ENCODE measurements around the gene DSCAML1.

Gene DSCAML1

GRCh38 chr11:117805045-117805444 is 8.0 kb upstream of the DSCAML1 start:
- H3K9me3 Mint-ChIP-seq, result no peaks in the 10 kb centered on the region
- peaks cover 14% of the 10 kb centered on the region for H3K27me3 Mint-ChIP-seq (ENCODE audit: low read depth)
- H3K4me1 Mint-ChIP-seq (ENCODE audit: low read depth), result peaks cover 11% of the 10 kb centered on the region
- no peak overlapping the region for H3K4me3 Mint-ChIP-seq
- H3K27ac Mint-ChIP-seq, result no peak overlapping the region
- no peak for DNase-seq (ENCODE audit: low spot score)
- H3K36me3 Mint-ChIP-seq (ENCODE audit: low read depth), result no peaks in the 10 kb centered on the region

GRCh38 chr11:117803896-117804295 is 6.9 kb upstream of the DSCAML1 start:
- Mint-ChIP-seq H3K4me3 (no peak overlapping the region), H3K9me3 (no peaks in the 10 kb centered on the region), H3K27ac (no peak overlapping the region), H3K27me3 (ENCODE audit: low read depth) (peaks cover 22% of the 10 kb centered on the region), H3K4me1 (ENCODE audit: low read depth) (peaks cover 4% of the 10 kb centered on the region), H3K36me3 (ENCODE audit: low read depth) (no peaks in the 10 kb centered on the region)
- no peak for DNase-seq (ENCODE audit: low spot score)

- H3K9me3 Mint-ChIP-seq, result no peaks in the 10 kb centered on the region
- H3K36me3 Mint-ChIP-seq (ENCODE audit: low read depth), result no peaks in the 10 kb centered on the region
- H3K27ac Mint-ChIP-seq, result no peak overlapping the region
- no peak for DNase-seq (ENCODE audit: low spot score)
- H3K4me3 Mint-ChIP-seq, result no peak overlapping the region
- H3K27me3 Mint-ChIP-seq (ENCODE audit: low read depth), result peaks cover 51% of the 10 kb centered on the region
- H3K4me1 Mint-ChIP-seq (ENCODE audit: low read depth), result no peaks in the 10 kb centered on the region
These were observed 2.6 kb upstream of the DSCAML1 start for GRCh38 chr11:117799634-117800033.

GRCh38 chr11:117796456-117796871 is 552 bp downstream of the DSCAML1 start:
- peaks cover 59% of the 10 kb centered on the region for H3K27me3 Mint-ChIP-seq (ENCODE audit: low read depth)
- H3K27ac Mint-ChIP-seq, result no peak overlapping the region
- H3K4me3 Mint-ChIP-seq, result no peak overlapping the region
- no peaks in the 10 kb centered on the region for H3K36me3 Mint-ChIP-seq (ENCODE audit: low read depth)
- H3K4me1 Mint-ChIP-seq (ENCODE audit: low read depth), result no peaks in the 10 kb centered on the region
- H3K9me3 Mint-ChIP-seq, result no peaks in the 10 kb centered on the region
- no peak for DNase-seq (ENCODE audit: low spot score)

GRCh38 chr11:117795638-117796455 is 1.2 kb downstream of the DSCAML1 start:
- no peak overlapping the region for H3K27ac Mint-ChIP-seq
- no peaks in the 10 kb centered on the region for H3K36me3 Mint-ChIP-seq (ENCODE audit: low read depth)
- H3K4me1 Mint-ChIP-seq (ENCODE audit: low read depth), result no peaks in the 10 kb centered on the region
- no peaks in the 10 kb centered on the region for H3K9me3 Mint-ChIP-seq
- no peak for DNase-seq (ENCODE audit: low spot score)
- H3K27me3 Mint-ChIP-seq (ENCODE audit: low read depth), result peaks cover 62% of the 10 kb centered on the region
- no peak overlapping the region for H3K4me3 Mint-ChIP-seq

DNA sequence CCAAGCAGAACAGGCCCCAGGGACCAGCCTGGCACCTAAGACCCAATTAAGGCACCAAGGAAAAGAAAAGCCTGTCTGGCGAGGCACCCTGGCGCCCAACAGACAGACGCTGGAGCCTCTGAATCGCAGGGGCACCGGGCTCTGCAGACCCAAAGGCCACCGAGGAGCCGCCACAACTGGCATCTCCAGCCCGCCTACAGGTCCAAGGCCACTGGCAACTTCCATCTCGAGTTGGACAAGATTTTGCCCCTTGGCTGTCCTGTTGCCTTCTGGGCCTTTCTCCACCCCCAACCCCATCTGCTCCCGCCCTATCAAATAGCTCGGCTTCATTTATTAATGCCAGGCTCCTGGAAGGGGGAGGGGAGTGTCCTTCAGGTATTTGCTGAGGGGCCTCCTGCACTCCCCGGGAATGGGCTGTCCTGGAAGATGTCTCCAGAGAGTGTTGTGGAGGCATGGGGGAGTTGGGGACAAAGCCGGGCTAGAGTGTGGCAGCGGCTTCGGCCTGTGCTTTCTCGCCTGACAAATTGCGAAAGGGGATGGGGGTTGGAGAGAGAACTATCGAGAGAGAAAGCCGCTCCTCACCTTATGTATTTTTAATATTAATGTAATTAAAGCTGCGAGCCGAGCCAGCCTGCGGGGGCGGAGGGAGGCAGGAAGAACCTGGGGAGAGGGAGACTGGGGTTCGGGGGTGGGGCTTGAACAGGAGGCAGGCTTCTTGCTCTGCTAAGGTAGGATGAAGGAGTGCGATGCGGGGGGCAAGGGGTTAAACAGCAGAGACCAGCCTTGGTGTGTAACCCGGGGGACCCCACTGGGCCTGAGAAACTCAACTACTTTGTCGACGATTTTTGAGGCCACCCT is 2.0 kb downstream of the DSCAML1 start:
- no peaks in the 10 kb centered on the region for H3K36me3 Mint-ChIP-seq (ENCODE audit: low read depth)
- H3K4me3 Mint-ChIP-seq, result no peak overlapping the region
- H3K27me3 Mint-ChIP-seq (ENCODE audit: low read depth), result peaks cover 61% of the 10 kb centered on the region

GRCh38 chr11:117794135-117794534 is 2.9 kb downstream of the DSCAML1 start:
- no peaks in the 10 kb centered on the region for H3K9me3 Mint-ChIP-seq
- peaks cover 53% of the 10 kb centered on the region for H3K27me3 Mint-ChIP-seq (ENCODE audit: low read depth)

More for the DNA sequence above, 2.0 kb downstream of the DSCAML1 start:
- no peak overlapping the region for H3K27ac Mint-ChIP-seq
- no peak for DNase-seq (ENCODE audit: low spot score)
- H3K4me1 Mint-ChIP-seq (ENCODE audit: low read depth), result no peaks in the 10 kb centered on the region
- H3K9me3 Mint-ChIP-seq, result no peaks in the 10 kb centered on the region

DNA sequence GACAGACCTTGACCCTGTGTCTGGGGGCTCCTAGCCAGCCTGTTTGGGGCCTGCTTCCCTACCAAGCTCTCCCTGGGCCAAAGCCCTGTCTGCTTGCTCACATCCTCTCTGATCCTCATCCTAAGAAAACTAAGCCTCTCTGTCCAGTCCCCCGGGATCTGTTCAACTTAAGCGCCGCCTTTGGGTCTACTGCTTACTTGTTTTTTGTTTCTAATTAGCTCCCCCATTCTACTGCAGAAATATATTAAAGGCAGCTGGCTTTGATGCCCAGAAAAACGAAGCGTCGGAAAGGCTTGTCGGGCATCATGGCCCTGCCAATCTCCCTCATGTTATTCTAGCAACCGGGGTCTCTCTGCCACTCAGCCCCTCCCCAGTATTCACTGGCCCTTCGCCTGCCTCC is 3.4 kb downstream of the DSCAML1 start:
- Mint-ChIP-seq H3K4me1 (ENCODE audit: low read depth) (no peaks in the 10 kb centered on the region), H3K27ac (no peak overlapping the region), H3K27me3 (ENCODE audit: low read depth) (peaks cover 47% of the 10 kb centered on the region), H3K9me3 (no peaks in the 10 kb centered on the region), H3K36me3 (ENCODE audit: low read depth) (no peaks in the 10 kb centered on the region), H3K4me3 (no peak overlapping the region)
- DNase-seq (ENCODE audit: low spot score), result no peak

More at GRCh38 chr11:117794135-117794534, 2.9 kb downstream of the DSCAML1 start:
- H3K36me3 Mint-ChIP-seq (ENCODE audit: low read depth), result no peaks in the 10 kb centered on the region
- no peaks in the 10 kb centered on the region for H3K4me1 Mint-ChIP-seq (ENCODE audit: low read depth)
- DNase-seq (ENCODE audit: low spot score), result no peak
- no peak overlapping the region for H3K4me3 Mint-ChIP-seq
- no peak overlapping the region for H3K27ac Mint-ChIP-seq

GRCh38 chr11:117792992-117793391 is 4.0 kb downstream of the DSCAML1 start:
- no peaks in the 10 kb centered on the region for H3K9me3 Mint-ChIP-seq

GRCh38 chr11:117792241-117792640 is 4.8 kb downstream of the DSCAML1 start:
- Mint-ChIP-seq H3K27me3 (ENCODE audit: low read depth) (peaks cover 42% of the 10 kb centered on the region), H3K4me3 (no peak overlapping the region), H3K9me3 (no peaks in the 10 kb centered on the region), H3K36me3 (ENCODE audit: low read depth) (no peaks in the 10 kb centered on the region), H3K4me1 (ENCODE audit: low read depth) (no peaks in the 10 kb centered on the region), H3K27ac (no peak overlapping the region)
- DNase-seq (ENCODE audit: low spot score), result no peak

More at GRCh38 chr11:117792992-117793391, 4.0 kb downstream of the DSCAML1 start:
- Mint-ChIP-seq H3K4me3 (no peak overlapping the region), H3K4me1 (ENCODE audit: low read depth) (no peaks in the 10 kb centered on the region), H3K36me3 (ENCODE audit: low read depth) (no peaks in the 10 kb centered on the region), H3K27ac (no peak overlapping the region), H3K27me3 (ENCODE audit: low read depth) (peaks cover 43% of the 10 kb centered on the region)
- no peak for DNase-seq (ENCODE audit: low spot score)

GRCh38 chr11:117790279-117790678 is 6.7 kb downstream of the DSCAML1 start:
- no peak overlapping the region for H3K27ac Mint-ChIP-seq
- no peak for DNase-seq (ENCODE audit: low spot score)
- H3K27me3 Mint-ChIP-seq (ENCODE audit: low read depth), result peaks cover 36% of the 10 kb centered on the region
- H3K4me1 Mint-ChIP-seq (ENCODE audit: low read depth), result no peaks in the 10 kb centered on the region
- no peak overlapping the region for H3K4me3 Mint-ChIP-seq
- H3K36me3 Mint-ChIP-seq (ENCODE audit: low read depth), result no peaks in the 10 kb centered on the region
- H3K9me3 Mint-ChIP-seq, result no peaks in the 10 kb centered on the region

DNA sequence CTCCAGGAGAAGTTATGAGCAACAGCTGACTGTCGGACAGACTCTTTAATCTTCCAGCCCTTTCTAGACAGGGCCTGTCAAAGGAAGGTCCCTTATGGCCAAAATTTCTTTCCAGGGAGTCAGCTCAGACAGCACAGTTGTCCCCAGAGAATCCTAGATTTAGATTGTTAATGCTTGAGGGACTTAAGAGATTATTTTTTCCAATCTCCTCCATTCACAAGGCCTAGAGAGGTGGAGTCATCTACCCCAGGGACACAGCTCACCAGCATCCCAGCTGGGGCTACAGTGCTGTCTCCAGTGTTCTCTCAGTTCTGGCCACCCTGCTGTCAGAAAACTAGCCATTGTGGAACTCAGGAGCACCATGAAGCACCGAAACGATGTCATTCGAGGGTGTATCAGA is 7.8 kb downstream of the DSCAML1 start:
- H3K27me3 Mint-ChIP-seq (ENCODE audit: low read depth), result peaks cover 25% of the 10 kb centered on the region
- H3K4me1 Mint-ChIP-seq (ENCODE audit: low read depth), result no peaks in the 10 kb centered on the region
- no peaks in the 10 kb centered on the region for H3K9me3 Mint-ChIP-seq
- H3K27ac Mint-ChIP-seq, result no peak overlapping the region
- H3K36me3 Mint-ChIP-seq (ENCODE audit: low read depth), result no peaks in the 10 kb centered on the region
- no peak overlapping the region for H3K4me3 Mint-ChIP-seq
- no peak for DNase-seq (ENCODE audit: low spot score)

GRCh38 chr11:117786135-117786870 is 10.7 kb downstream of the DSCAML1 start:
- peaks cover 23% of the 10 kb centered on the region for H3K27me3 Mint-ChIP-seq (ENCODE audit: low read depth)

DNA sequence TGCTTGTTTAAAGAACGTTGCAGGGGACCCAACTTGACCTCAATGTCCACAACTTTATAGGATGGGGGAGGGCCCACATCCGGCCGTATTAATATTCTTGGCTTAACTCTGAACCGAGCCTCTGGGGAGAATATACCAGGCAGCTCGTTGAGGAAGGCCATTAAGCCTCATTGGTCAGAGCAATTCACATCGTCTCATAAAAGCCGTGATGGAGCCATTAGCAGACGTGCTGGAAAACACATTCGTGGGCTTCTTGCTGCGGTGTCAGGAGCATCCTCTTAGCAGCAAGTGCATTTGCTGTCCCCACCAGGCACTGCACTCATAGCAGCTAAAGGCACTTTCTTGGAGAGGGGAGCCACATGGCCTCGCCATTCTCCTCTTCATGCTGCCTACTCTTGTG is 14.9 kb downstream of the DSCAML1 start:
- Mint-ChIP-seq H3K27ac (no peak overlapping the region), H3K4me1 (ENCODE audit: low read depth) (no peaks in the 10 kb centered on the region), H3K36me3 (ENCODE audit: low read depth) (no peaks in the 10 kb centered on the region), H3K4me3 (no peak overlapping the region), H3K27me3 (ENCODE audit: low read depth) (peaks cover 10% of the 10 kb centered on the region), H3K9me3 (no peaks in the 10 kb centered on the region)
- DNase-seq (ENCODE audit: low spot score), result no peak

More at GRCh38 chr11:117786135-117786870, 10.7 kb downstream of the DSCAML1 start:
- Mint-ChIP-seq H3K4me1 (ENCODE audit: low read depth) (no peaks in the 10 kb centered on the region), H3K36me3 (ENCODE audit: low read depth) (no peaks in the 10 kb centered on the region), H3K27ac (no peak overlapping the region), H3K9me3 (no peaks in the 10 kb centered on the region), H3K4me3 (no peak overlapping the region)
- no peak for DNase-seq (ENCODE audit: low spot score)
